GM18499 (cell line): ENCODE results near the gene GSDMA.
"Not testable (repeated sequence)": the region's sequence is repeated elsewhere in the genome, so short reads cannot be mapped to it uniquely, and the experiment has no call there.

Source experiments
- ATAC-seq: cut with Tn5 transposase; IDR thresholded peaks from one replicate; pipeline ENCODE4 v1.9.1; 2021; ENCODE audit warnings: moderate number of reproducible peaks; ENCODE audit not compliant: insufficient read depth, unreplicated experiment

Gene GSDMA

DNA sequence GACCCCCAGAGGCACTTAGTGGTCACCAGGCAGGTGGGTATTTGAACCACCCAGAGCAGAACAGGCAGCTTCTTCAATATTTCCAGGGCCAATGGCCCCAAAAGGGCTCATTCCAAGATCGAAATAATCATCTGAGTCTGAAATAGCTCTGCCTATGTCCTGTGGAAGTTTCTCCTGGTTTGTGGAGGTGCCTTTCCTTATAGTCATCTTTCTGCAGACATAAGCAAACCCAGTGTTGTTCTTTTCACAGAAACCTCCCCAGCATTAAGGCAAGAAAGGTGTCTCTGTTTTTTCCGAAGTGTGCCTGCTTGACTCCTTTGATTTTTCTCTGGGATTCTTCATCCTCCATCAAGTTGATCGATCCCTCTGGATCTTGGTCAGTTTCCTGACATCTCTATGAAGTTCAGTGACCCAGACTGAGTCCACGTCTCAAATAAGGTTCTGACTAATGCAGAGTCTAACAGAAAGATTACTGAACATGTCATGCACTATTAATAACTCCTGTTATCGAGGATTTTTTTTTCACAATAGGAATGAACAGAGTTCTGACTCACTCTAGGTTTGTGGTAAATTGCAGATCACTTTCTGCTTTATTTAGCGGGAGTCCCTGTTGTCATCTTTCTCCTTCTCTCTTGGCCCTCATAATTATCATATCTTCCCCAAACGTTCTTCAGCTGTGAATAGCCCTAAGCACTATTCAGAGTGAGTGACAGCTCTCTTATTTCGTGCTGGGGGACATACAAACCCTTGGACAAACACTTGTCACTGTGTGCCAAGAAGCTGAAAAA, 33.8 kb upstream of the GSDMA start:
- ATAC-seq: peak; percentile 61

DNA sequence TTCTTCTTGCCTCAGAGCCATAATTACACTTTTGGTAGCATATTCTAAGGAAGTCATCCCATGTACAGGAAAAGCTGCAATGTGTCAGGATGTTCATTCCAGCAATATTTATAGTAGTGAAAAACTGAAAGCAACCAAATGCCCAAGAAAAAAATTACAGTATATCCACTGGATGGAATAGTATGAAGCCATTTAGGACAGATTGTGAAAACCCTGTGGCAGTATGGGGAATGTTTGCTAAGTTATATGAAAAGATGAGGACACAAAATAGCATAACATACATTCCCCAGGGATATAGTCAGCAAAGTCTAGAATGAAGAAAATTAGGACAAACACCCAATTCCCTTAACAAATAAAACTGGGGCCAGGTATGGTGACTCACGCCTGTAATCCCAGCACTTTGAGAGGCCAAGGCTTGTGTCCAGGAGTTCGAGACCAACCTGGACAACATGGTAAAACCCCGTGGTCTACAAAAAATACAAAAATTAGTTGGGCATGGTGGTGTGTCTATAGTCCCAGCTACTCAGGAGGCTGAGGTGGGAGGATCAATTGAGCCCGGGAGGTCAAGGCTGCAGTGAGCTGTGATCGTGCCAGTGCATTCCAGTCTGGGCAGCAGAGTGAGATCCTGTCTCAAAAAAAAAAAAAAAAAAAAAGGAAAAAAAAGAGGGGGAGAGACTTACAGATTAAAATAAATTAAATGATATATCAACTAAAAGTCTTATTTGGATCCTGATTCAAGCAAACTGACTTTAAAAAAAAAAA, 33.0 kb upstream of the GSDMA start:
- ATAC-seq: no peak

DNA sequence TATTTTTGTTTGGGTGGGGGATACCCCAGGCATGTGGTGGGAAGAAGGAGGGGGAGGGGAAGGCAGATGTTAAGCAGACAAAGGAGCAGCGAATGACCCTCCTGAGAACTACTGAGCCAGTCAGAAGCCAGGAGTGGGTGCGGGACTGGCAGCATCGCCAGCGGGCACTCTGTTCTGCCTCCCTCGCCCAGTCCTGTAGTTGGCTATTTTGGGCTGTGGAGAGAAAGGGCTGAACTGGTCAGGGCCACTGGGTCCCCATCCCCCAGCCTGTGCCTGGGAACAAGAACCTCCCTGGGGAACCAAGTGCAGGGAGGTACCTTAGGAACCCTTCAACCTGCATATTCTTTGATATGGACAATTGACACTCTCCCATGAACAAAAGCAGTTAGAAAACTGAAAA, 28.9 kb upstream of the GSDMA start:
- no peak for ATAC-seq

DNA sequence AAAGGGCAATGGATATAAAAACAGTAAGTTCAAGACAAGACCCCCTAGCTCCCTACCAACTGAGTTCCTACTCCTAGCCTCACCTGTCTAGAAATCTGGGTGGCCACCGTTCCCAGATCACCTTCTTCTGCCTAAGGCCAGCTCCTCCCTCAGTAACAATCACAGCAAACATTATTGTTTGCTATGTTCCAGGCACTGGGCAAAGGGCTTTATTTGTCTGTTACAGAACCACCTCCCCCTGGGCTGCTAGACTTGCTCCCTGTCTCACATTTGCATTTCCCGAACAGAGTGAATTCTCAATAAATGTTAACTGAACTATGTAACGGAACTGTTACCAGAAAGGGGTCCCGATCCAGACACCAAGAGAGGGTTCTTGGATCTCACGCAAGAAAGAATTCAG, 28.5 kb upstream of the GSDMA start:
- ATAC-seq: no peak

DNA sequence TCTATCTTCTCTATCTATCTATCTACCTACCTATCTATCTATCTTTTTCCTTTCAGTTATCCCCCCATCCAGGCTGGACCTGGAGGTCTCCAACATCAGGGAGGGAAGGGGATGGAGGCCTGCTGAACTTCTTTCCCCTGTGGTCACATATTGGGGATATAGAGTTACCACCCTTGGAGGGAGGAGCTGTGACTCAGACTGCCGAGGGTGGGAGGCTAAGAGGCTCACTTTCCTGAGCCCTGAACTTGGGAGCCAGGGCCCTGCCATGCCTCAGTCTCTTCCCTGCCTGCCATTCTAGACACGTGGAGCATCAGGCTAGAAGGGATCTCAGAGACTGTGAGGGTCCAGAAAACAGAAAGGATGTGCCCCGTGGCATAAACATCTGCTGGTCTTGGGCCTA, 26.9 kb upstream of the GSDMA start:
- ATAC-seq: no peak

DNA sequence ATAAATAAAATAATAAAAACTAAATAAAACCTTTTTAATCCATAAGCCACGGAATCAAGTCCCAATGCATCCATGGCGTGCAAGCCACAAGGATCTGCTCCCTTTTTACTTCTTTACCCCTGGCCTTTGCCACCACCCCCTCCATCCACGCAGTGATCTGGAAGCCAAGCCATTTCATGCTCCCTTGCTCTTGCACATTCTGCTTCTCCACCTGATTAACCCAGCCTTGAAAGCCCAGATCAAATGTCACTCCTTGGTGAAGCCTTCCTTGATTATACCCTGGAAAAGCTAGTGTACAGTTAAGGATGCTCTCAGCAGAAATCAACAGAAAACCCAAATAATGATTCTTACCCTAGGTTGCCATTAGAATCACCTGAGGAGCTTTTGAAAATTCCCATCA, 25.4 kb upstream of the GSDMA start:
- no peak for ATAC-seq

DNA sequence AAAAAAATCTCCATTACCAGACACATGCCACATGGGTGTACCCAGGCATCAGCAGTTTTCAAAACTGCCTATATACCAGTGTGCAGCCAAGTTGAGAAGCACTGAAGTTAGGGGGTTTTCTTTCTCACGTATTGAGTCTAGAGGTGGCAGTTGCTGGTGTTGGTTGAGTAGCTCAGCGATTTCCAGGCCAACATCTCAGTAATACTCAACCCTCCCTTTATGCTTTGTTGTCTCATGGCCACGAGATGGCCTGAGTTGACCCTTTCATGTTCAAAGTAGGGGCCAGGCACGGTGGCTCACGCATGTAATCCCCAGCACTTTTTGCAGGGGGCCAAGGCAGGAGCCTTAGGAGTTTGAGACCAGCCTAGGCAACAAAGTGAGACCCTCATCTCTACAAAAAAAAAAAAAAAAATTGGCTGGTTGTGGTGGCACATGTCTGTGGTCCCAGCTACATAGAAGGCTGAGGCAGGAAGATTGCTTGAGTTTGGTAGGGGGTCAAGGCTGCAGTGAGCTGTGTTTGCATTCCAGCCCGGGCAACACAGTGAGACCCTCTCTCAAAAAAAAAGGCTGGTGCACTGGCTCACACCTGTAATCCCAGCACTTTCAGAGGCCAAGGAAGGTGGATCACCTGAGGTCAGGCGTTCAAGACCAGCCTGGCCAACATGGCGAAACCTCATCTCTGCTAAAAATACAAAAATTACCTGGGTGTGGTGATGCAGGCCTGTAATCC, 24.5 kb upstream of the GSDMA start:
- no peak for ATAC-seq

DNA sequence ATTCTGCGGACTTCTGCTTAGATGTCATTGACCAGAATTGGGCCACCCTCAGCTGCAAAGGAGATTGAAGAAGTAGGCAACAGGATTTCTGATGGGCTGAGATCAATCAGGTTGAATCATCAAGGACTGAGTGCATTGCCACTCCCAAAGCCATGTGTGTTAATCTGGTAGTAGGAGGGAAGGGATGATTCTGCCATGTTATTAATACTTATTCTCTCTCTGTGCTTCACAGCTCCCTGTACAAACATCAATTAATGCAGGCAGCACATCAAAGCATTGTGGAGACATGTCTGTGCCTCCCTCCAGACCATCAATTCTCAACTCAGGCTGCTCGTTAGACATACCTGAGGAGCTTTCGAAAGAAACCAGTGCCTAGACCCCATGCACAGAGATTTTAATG, 23.7 kb upstream of the GSDMA start:
- ATAC-seq: no peak

DNA sequence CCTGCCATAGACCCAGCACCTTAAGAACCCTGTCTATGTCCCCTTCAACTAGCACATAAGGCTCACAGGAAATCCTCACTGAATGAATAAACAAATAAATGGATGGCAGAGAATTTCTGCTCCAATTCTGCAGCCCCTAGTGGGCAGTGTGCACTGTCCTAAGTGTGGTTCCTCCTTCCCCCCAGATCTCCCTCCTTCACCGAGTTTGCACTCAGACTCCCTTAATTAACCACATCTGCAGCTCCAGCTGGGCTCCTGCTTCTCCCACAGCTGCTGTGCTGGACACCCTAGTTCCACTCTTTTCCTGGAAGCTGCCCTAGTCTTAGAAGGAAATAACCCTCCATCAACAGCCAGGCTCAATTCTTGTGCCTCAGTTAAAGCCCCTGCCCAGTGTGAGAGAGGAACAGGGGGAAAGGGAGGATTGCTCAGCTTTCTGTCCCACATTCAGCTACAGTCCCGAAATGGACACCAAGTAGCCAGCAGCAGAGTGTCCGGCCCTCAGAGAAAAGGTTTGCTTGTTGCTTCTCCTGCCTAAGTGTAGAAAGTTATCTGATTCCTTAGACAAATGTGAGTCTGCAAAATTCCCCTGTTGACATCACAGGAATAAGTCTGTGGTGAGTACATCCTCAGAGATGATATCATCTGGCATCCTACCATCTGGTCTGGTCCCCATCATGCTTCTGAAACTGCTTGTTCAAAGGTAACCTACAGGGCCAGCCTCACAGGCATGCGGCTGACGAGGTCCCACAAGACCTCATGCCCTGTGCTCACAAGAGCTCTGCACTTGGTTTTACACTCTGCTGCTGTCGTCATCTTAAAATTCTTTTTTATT, 23.0 kb upstream of the GSDMA start:
- no peak for ATAC-seq

DNA sequence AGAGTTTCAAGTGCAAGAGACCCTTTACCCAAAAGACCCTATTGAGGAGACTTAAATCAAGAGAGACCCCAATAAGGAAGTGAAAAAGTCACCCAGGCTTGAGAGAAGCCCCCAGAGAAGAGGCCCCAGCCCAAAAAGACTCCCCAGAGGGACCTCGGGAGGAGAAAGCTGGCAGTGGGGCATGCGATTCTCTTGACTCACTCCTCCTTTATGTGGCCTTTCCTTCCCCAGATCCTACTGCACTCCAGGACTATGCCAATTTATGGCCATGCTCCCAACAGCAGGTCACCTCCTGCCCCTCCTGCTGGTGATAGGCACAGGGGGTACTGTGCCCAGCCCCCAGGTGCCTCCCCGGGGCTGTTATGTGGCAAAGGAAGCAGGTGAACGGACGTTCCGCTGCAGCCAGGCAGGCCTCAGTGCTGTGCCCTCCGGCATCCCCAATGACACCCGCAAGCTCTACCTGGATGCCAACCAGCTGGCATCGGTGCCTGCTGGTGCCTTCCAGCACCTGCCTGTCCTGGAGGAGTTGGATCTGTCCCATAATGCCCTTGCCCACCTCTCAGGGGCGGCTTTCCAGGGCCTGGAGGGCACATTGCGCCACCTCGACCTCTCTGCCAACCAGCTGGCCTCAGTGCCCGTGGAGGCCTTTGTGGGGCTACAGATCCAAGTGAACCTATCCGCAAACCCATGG, 19.0 kb upstream of the GSDMA start:
- no peak for ATAC-seq

DNA sequence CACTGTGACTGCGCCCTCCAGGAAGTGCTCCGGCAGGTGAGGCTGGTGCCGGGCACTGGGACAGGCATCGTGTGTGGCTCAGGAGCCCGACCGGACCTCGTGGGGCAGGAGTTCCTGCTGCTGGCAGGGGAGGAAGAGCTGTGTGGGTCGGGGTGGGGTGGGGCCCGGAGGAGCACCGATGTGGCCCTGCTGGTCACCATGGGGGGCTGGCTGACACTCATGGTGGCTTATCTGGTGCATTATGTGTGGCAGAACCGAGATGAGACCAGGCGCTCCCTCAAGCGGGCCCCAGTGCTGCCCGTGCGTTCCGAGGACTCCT, 18.5 kb upstream of the GSDMA start:
- ATAC-seq: no peak

DNA sequence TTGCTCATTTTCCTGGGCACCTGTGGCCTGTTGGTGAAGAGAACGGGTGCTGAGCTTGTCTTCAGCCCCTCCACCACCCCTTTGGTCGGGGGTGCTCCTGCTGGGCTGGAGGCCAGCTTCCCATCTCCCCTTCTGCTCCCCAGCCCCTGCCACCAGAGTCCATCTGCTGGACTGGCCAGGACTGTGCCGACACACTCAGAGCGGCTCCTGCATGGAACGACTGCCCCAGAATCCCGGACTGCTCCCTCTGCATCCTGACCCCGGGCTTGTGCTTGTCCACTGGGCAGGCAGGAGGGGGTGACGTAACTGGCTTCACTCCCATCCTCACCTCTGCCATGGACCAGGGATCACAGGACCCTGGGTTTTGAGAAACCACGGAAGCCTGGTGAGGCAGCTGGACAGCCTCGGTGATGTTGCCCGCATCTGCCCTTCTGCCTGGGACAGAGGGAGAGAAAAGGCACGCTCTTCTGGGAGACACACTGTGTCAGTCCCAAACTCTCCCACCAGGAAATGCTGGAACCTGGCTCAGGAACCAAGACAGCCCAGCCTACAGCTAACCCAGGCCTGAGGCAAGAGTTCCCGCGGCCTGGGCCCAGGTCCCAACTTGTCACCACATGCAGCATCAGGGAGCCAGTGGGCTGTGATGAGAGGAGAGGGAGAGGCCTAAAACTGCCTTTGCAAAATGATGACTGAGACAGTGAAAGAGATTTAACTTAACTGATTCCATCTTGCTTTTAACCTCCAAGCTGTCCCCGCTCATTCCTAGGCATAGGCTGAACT, 16.1 kb upstream of the GSDMA start:
- no peak for ATAC-seq

DNA sequence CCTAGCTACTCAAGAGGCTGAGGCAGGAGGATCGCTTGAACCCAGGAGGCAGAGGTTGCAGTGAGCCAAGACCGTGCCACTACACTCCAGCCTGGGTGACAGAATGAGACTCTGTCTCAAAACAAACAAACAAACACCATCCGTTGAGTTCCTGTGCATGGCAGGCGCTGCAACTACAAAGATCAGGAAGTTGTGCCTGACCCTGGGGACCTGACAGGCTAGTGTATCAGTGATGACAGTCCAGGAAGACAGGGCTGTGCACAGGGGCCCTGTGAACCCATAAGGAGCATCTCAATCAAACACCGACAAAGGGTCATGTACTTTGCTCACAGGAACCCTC, 14.3 kb upstream of the GSDMA start:
- not testable (repeated sequence) for ATAC-seq

DNA sequence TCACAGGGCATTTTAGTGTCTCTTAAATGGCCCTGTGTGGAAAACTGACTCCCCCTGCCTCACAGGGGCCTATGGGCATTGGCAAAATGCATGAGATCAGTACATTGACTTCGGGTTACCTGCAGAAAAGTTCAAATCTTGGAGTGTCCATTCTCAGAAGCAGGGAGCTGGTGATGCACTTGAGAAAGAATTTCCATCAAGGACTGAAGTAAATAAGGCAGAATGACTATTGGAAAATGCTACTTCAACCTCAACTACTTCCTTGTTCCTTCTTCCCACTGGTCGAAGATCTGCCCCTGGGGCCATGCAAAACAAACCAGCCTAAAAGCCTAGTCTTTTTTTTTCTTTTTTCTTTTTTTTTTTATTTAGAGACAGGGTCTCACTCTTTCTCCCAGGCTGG, 13.8 kb upstream of the GSDMA start:
- ATAC-seq: no peak

DNA sequence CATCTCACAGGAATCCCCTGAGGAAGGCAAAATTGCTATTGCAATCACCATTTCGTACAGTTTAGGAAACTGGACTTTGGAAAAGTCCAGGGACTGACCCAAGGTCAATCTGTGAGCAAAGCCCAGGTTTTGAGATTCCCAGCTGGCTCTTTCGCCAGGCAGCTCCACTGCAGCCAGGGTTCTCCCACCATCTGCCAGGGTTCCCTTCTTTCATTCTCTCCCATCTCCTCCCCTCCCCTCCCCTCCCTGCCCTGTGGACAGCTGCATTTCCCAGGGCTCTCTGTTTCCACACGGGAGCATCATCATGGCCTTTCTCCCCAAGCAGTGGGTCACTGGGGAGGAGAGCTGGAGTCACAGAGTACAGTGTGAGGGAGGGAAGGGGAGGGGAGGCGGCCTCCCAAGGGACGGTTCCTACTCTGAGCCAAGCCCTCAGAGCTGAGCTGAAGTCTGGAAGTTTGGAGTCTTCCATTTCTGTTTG, 11.9 kb upstream of the GSDMA start:
- ATAC-seq: no peak

DNA sequence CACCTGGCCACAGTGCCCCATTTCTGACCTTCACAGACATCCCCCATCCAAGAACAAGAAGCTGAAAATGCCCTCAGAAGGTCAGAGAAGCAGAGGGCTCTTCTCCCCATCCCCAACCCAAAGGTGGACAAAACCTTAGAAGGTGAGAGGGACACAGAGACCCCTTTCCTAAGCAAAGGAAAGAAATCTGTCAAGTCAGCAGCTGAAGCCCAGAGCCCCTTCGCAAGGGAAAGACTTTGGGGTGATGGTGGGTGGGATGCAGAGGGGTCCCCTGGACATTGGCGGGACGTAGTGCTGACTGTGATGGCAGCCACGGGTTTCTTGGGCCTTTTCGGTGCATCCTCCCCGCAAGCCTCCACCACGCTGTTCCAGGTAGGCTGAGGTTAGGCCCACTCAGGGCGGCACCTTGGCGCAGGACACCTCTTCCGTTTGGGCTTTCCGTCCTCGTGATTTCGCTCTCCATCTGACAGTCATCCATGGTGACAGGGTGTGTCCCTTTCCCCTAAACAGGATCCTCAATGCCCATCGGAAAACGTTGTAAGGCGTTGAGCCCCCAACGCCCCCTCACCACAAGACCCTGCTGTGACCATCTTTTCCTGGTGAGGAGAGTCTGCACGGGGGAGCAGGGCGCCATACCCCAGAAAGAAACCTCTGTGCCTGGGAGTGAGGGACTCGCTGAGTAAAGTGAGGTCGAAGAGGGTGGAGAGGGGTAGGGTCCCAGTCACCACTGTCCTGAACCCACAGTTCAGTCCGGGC, 10.7 kb upstream of the GSDMA start:
- no peak for ATAC-seq

DNA sequence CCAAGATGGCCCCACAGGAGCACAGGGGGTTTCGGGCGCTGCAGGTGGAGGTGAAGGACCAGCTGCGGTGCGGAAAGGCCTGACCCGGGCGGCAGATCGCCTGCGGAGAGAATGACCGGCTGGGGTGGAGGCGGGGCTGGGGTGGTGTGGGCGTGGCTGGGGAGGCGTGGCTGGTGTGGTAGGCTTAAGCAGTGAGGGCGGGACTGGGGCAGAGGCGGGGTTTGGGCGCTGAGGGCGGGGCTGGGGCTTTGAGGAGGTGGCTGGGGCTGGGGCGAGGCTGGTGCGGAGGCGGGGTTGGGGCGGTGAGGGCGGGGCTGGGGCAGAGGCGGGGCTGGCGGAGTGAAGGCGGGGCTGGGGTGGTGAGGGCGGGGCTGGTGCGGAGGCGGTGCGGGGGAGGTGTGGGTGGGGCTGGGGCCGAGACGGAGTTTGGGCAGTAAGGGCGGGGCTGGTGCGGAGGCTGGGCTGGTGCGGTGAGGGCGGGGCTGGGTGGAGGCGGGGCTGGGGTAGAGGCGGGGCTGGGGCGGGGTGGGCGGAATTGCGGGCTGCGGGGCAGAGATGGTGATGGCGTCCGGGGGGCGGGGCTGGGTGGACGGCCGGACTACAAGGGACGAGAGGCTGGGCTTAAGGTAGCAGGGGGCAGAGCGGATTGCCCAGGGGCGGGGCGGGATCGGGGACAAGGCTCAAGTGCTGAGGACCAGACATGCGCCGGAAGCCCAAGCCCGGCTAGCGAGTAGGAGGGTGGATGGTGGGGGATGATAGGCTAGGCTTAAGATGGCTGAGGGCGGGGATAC, 9.9 kb upstream of the GSDMA start:
- ATAC-seq: peak; percentile 47

DNA sequence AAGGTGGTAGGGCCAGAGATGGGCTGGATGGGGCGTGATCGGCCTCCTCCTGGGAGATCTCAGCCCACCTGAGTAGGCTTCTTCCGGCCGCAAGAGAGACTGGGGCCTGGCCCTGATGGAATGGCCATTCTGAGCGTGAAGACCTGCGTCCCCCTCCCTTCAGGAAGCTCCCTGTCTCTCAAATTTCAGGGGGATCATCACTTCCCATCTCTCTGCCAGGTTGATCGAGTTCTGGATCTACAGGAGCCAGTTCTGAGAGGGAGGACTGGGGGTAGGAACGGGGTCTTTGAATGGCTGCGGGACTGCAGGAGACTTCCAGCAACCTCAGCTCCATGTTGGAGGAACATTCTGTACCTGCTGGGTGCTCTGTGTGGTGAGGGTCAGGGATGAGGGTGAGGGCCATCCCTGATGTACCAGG, 9.3 kb upstream of the GSDMA start:
- ATAC-seq: no peak
